Measurements from ENCODE around the gene CYTIP.

GRCh38 chr2:157404363-157404762 is 39.5 kb downstream of the CYTIP start:
- TF ChIP-seq EZH2 (IDR thresholded peaks at IDR 0.05; ENCODE audit: borderline replicate concordance) (no peak), CTCF (IDR thresholded peaks at IDR 0.05; ENCODE audit: poor library complexity) (no peak)
